Suprapubic skin (tissue), 3 donors: Measurements from ENCODE around the gene IFT57.

Experiments
- POLR2AphosphoS5 ChIP-seq, 3 donors: sonication (generic); formaldehyde crosslinking; IDR thresholded peaks; one replicate each; pipeline ENCODE4 v1.6.1; 2017; ENCODE audit warnings: antibody characterized with exemption in 3 of 3
- TF ChIP-seq, protein P1 (sequence below), 2 donors: fragments of 200-600 bp in 1 of 2; fragments of 450-650 bp in 1 of 2; sonication (generic) in 1 of 2; IDR thresholded peaks; one replicate each; pipeline ENCODE4 v1.5.1; 2016 to 2019; ENCODE audit warnings: antibody characterized with exemption in 2 of 2, mild to moderate bottlenecking in 1 of 2, moderate library complexity in 1 of 2

DNA sequence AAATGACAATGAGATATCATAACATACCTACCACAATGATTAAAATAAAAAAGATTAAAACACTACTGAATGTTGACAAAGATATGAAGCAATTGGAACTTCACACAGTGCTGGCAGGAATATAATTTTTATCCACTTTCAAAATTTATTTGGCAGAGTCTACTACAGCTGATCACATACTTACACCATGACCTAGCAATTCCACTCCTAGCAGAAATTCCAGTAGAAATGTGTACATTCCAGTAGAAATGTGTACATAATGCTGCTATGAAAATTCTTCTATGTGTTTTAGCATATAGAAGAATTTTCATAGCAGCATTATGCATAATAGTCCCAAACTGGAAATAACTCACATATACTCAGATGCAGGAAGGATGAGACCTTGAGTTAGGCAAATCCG, 43.5 kb downstream of the IFT57 start:
- TF ChIP-seq POLR2AphosphoS5 (IDR thresholded peaks at IDR 0.05): no peak
- TF ChIP-seq, protein P1, sequence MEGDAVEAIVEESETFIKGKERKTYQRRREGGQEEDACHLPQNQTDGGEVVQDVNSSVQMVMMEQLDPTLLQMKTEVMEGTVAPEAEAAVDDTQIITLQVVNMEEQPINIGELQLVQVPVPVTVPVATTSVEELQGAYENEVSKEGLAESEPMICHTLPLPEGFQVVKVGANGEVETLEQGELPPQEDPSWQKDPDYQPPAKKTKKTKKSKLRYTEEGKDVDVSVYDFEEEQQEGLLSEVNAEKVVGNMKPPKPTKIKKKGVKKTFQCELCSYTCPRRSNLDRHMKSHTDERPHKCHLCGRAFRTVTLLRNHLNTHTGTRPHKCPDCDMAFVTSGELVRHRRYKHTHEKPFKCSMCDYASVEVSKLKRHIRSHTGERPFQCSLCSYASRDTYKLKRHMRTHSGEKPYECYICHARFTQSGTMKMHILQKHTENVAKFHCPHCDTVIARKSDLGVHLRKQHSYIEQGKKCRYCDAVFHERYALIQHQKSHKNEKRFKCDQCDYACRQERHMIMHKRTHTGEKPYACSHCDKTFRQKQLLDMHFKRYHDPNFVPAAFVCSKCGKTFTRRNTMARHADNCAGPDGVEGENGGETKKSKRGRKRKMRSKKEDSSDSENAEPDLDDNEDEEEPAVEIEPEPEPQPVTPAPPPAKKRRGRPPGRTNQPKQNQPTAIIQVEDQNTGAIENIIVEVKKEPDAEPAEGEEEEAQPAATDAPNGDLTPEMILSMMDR (IDR thresholded peaks at IDR 0.05): no peak
